HepG2 (cell line): ENCODE data around the gene CUTC. TPM values are rescaled to one million over a fixed set of nuclear protein-coding genes. Genes with fewer than 3 reads are reported as not detected.
A peak's percentile ranks its signal among the peaks of the same experiment; 100 is the strongest.

Experiments
- DPF2 ChIP-seq: sonication (generic); formaldehyde crosslinking; IDR thresholded peaks from 2 replicates; pipeline ENCODE4 v1.4.0; 2020; ENCODE audit warnings: mild to moderate bottlenecking, low read depth, missing genetic modification reagents, borderline replicate concordance
- MAFF ChIP-seq: IDR thresholded peaks from 2 replicates; pipeline ENCODE4 v1.6.1; 2011; ENCODE audit warnings: low read depth, low read length, improper control_type of control experiment
- MAFK ChIP-seq, 2 experiments: IDR thresholded peaks in 1 of 2; conservative IDR thresholded peaks in 1 of 2; 2 replicates each; pipeline ENCODE4 v1.6.1; 2011; ENCODE audit warnings: improper control_type of control experiment in 2 of 2, low read length in 2 of 2
- RAD21 ChIP-seq: fragments of 450-650 bp; formaldehyde crosslinking; IDR thresholded peaks from 2 replicates; pipeline ENCODE4 v1.5.0; 2020; ENCODE audit warnings: mild to moderate bottlenecking
- RBFOX2 ChIP-seq: fragments of 200-400 bp; formaldehyde crosslinking; IDR thresholded peaks from 2 replicates; pipeline ENCODE4 v1.6.1; 2017; ENCODE audit warnings: low read depth, mild to moderate bottlenecking, low read length
- RBM39 ChIP-seq: fragments of 200-400 bp; formaldehyde crosslinking; IDR thresholded peaks from one replicate; pipeline ENCODE4 v1.6.1; 2018; ENCODE audit warnings: antibody characterized with exemption, mild to moderate bottlenecking, low read depth, low read length; ENCODE audit not compliant: poor library complexity, severe bottlenecking
- RNF2 ChIP-seq: fragments of 450-650 bp; conservative IDR thresholded peaks from 2 replicates; pipeline ENCODE4 v1.6.1; 2016; ENCODE audit warnings: low read depth
- RORA ChIP-seq: sonication (generic); formaldehyde crosslinking; IDR thresholded peaks from 2 replicates; pipeline ENCODE4 v1.5.0; 2020; ENCODE audit warnings: mild to moderate bottlenecking, missing genetic modification reagents, moderate library complexity
- SOX13 ChIP-seq, 3 experiments: fragments of 450-650 bp in 1 of 3; sonication (generic) in 1 of 3; formaldehyde crosslinking in 1 of 3; IDR thresholded peaks in 2 of 3; conservative IDR thresholded peaks in 1 of 3; 2 replicates each; pipeline versions ENCODE4 v1.5.0 to v1.6.1; 2016 to 2020; ENCODE audit warnings: antibody characterized with exemption in 1 of 3, mild to moderate bottlenecking in 1 of 3, missing compliant biosample characterization in 1 of 3, missing genetic modification reagents in 1 of 3, moderate library complexity in 1 of 3
- ZMYM4 ChIP-seq: sonication (generic); formaldehyde crosslinking; IDR thresholded peaks from 2 replicates; pipeline ENCODE4 v1.8.1; 2023; ENCODE audit warnings: mild to moderate bottlenecking, missing genetic modification reagents
- ZNF468 ChIP-seq: sonication (generic); formaldehyde crosslinking; IDR thresholded peaks from 2 replicates; pipeline ENCODE4 v1.8.0; 2022; ENCODE audit warnings: mild to moderate bottlenecking, moderate library complexity, missing genetic modification reagents
- ZNF552 ChIP-seq: sonication (generic); formaldehyde crosslinking; IDR thresholded peaks from 2 replicates; pipeline ENCODE4 v1.9.0; 2022; ENCODE audit warnings: missing genetic modification reagents, mild to moderate bottlenecking, borderline replicate concordance
- ZNF782 ChIP-seq: sonication (generic); formaldehyde crosslinking; IDR thresholded peaks from 2 replicates; pipeline ENCODE4 v1.4.0; 2020; ENCODE audit warnings: missing genetic modification reagents, mild to moderate bottlenecking, borderline replicate concordance
- polyA plus RNA-seq, 8 experiments: library from polyadenylated mRNA; depleted of rRNA in 3 of 8; stranded (reverse) in 7 of 8; unstranded in 1 of 8; fragments of >200 nt; fragmentation: Illumina TruSeq in 4 of 8; extraction: Trizol in 4 of 8; gene quantifications; 2 replicates each; pipeline versions ENCODE4 v1.2.1 to v1.2.3, GENCODE V29; 2011 to 2016; ENCODE audit warnings: low read depth in 4 of 8, missing spikeins in 1 of 8, mixed read lengths in 1 of 8; ENCODE audit not compliant: insufficient read depth in 1 of 8
- total RNA-seq, 5 experiments: library from RNA; depleted of rRNA; stranded (reverse); fragments of >200 nt; fragmentation: Illumina TruSeq; extraction: Trizol; gene quantifications; 2 replicates each; pipeline ENCODE4 v1.2.3, GENCODE V29; 2016; ENCODE audit warnings: low read depth in 1 of 5
- TF ChIP-seq, protein P1 (sequence below): IDR thresholded peaks from 2 replicates; pipeline ENCODE4 v1.6.1; 2016; ENCODE audit warnings: control low read depth
- TF ChIP-seq, protein P2 (sequence below), 2 experiments: sonication (generic) in 1 of 2; formaldehyde crosslinking in 1 of 2; IDR thresholded peaks; 2 replicates each; pipeline versions ENCODE4 v1.4.0 to v1.6.1; 2016 to 2020; ENCODE audit warnings: borderline replicate concordance in 1 of 2, low read depth in 1 of 2, mild to moderate bottlenecking in 1 of 2, missing genetic modification reagents in 1 of 2
- TF ChIP-seq, protein P3 (sequence below): IDR thresholded peaks from 2 replicates; pipeline ENCODE4 v1.6.1; 2016; ENCODE audit warnings: low read depth, borderline replicate concordance
- TF ChIP-seq, protein P4 (sequence below): sonication (generic); formaldehyde crosslinking; IDR thresholded peaks from 2 replicates; pipeline ENCODE4 v1.5.0; 2020; ENCODE audit warnings: mild to moderate bottlenecking, missing genetic modification reagents
- TF ChIP-seq, protein P5 (sequence below): sonication (generic); formaldehyde crosslinking; IDR thresholded peaks from 2 replicates; pipeline ENCODE4 v1.8.0; 2022; ENCODE audit warnings: missing genetic modification reagents, mild to moderate bottlenecking, borderline replicate concordance

Gene CUTC
- total and polyA plus RNA-seq, 2 of the 13 experiments (the other 11 are each of a cell fraction or from before 2014, with no cell fraction given): 22.3 to 25.8 TPM

DNA sequence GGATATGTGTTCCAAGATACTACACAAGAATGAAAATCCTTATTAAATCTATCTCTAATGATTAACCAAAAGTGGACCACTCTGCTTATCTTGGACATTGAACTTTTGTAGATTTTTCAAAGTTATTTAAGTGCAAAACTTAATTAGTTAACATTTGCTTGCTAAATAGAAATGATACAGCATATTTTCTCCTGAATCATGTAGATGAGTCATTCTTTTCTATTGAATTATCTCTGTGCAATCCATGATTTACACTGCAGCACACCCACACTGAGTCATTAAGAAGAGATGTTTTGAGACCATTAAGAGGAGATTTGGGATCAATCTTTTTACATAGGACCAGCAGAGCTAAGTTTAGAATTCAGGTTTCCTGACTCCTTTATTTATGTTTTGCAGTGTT, 43.8 kb downstream of the CUTC start (continued):
- TF ChIP-seq SOX13 (IDR thresholded peaks at IDR 0.05) (no peak), SOX13 (CRISPR knock-in tag; conservative IDR thresholded peaks at IDR 0.05 in 1 of 2, IDR thresholded peaks at IDR 0.05 in 1 of 2) (peak in 1 of 2 experiments; percentile 17; a peak in 1 of 4 replicates), RBM39 (no peak), RAD21 (CRISPR knock-in tag) (no peak), ZNF552 (no peak), ZNF782 (no peak), ZNF468 (no peak), RNF2 (no peak), RORA (CRISPR knock-in tag) (no peak), DPF2 (CRISPR knock-in tag) (no peak), MAFF (peak; percentile 82), RBFOX2 (no peak), MAFK (conservative IDR thresholded peaks at IDR 0.05 in 1 of 2, IDR thresholded peaks at IDR 0.05 in 1 of 2; ENCODE audit: low read length in 2 of 2) (peak; percentile 75 to 93), ZMYM4 (CRISPR knock-in tag) (no peak)
- TF ChIP-seq, protein P1, sequence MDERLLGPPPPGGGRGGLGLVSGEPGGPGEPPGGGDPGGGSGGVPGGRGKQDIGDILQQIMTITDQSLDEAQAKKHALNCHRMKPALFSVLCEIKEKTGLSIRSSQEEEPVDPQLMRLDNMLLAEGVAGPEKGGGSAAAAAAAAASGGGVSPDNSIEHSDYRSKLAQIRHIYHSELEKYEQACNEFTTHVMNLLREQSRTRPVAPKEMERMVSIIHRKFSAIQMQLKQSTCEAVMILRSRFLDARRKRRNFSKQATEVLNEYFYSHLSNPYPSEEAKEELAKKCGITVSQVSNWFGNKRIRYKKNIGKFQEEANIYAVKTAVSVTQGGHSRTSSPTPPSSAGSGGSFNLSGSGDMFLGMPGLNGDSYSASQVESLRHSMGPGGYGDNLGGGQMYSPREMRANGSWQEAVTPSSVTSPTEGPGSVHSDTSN (CRISPR knock-in tag): no peak
- TF ChIP-seq, protein P2, sequence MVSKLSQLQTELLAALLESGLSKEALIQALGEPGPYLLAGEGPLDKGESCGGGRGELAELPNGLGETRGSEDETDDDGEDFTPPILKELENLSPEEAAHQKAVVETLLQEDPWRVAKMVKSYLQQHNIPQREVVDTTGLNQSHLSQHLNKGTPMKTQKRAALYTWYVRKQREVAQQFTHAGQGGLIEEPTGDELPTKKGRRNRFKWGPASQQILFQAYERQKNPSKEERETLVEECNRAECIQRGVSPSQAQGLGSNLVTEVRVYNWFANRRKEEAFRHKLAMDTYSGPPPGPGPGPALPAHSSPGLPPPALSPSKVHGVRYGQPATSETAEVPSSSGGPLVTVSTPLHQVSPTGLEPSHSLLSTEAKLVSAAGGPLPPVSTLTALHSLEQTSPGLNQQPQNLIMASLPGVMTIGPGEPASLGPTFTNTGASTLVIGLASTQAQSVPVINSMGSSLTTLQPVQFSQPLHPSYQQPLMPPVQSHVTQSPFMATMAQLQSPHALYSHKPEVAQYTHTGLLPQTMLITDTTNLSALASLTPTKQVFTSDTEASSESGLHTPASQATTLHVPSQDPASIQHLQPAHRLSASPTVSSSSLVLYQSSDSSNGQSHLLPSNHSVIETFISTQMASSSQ (IDR thresholded peaks at IDR 0.05; ENCODE audit: low read depth): peak; percentile 39; the same call in 1 of the 2 replicates
- TF ChIP-seq, protein P2 (CRISPR knock-in tag; IDR thresholded peaks at IDR 0.05; ENCODE audit: borderline replicate concordance): no peak
- TF ChIP-seq, protein P3, sequence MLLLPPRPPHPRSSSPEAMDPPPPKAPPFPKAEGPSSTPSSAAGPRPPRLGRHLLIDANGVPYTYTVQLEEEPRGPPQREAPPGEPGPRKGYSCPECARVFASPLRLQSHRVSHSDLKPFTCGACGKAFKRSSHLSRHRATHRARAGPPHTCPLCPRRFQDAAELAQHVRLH: no peak
- TF ChIP-seq, protein P4, sequence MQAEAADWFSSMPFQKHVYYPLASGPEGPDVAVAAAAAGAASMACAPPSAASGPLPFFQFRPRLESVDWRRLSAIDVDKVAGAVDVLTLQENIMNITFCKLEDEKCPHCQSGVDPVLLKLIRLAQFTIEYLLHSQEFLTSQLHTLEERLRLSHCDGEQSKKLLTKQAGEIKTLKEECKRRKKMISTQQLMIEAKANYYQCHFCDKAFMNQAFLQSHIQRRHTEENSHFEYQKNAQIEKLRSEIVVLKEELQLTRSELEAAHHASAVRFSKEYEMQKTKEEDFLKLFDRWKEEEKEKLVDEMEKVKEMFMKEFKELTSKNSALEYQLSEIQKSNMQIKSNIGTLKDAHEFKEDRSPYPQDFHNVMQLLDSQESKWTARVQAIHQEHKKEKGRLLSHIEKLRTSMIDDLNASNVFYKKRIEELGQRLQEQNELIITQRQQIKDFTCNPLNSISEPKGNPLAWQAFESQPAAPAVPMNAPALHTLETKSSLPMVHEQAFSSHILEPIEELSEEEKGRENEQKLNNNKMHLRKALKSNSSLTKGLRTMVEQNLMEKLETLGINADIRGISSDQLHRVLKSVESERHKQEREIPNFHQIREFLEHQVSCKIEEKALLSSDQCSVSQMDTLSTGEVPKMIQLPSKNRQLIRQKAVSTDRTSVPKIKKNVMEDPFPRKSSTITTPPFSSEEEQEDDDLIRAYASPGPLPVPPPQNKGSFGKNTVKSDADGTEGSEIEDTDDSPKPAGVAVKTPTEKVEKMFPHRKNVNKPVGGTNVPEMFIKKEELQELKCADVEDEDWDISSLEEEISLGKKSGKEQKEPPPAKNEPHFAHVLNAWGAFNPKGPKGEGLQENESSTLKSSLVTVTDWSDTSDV (CRISPR knock-in tag): no peak
- TF ChIP-seq, protein P5, sequence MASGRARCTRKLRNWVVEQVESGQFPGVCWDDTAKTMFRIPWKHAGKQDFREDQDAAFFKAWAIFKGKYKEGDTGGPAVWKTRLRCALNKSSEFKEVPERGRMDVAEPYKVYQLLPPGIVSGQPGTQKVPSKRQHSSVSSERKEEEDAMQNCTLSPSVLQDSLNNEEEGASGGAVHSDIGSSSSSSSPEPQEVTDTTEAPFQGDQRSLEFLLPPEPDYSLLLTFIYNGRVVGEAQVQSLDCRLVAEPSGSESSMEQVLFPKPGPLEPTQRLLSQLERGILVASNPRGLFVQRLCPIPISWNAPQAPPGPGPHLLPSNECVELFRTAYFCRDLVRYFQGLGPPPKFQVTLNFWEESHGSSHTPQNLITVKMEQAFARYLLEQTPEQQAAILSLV (CRISPR knock-in tag): no peak
